Neural progenitor cell (in vitro differentiated cells): ENCODE data around the gene PPM1H. TPM values are rescaled to one million over a fixed set of nuclear protein-coding genes. Genes with fewer than 3 reads are reported as not detected.
A peak's percentile ranks its signal among the peaks of the same experiment; 100 is the strongest.

Experiments used
- DNase-seq: peaks from one replicate; pipeline ENCODE4 v3.0.0-alpha.2; 2016; ENCODE audit warnings: low spot score
- H2AFZ ChIP-seq: fragments of 200-600 bp; sonication (generic); replicated peaks from 2 replicates; pipeline ENCODE4 v1.6.1; 2016; ENCODE audit warnings: antibody characterized with exemption
- H3F3A ChIP-seq: fragments of 200-600 bp; sonication (generic); 2 replicates; pipeline ENCODE4 v1.6.1; 2016; ENCODE audit warnings: antibody characterized with exemption, low read depth
- H3K27ac ChIP-seq: fragments of 200-600 bp; sonication (generic); 2 replicates; pipeline ENCODE4 v1.5.1; 2016; ENCODE audit warnings: mild to moderate bottlenecking
- H3K27me3 ChIP-seq: fragments of 200-600 bp; sonication (generic); 2 replicates; pipeline ENCODE4 v1.6.1; 2016; ENCODE audit warnings: mild to moderate bottlenecking, moderate library complexity
- H3K36me3 ChIP-seq: fragments of 200-600 bp; sonication (generic); 2 replicates; pipeline ENCODE4 v1.5.1; 2016
- H3K4me1 ChIP-seq: fragments of 200-600 bp; sonication (generic); 2 replicates; pipeline ENCODE4 v1.6.1; 2016; ENCODE audit warnings: mixed run types
- H3K4me2 ChIP-seq: fragments of 200-600 bp; sonication (generic); 2 replicates; pipeline ENCODE4 v1.6.1; 2016
- H3K4me3 ChIP-seq: fragments of 200-600 bp; sonication (generic); 2 replicates; pipeline ENCODE4 v1.5.1; 2016
- H3K79me2 ChIP-seq: fragments of 200-600 bp; sonication (generic); 2 replicates; pipeline ENCODE4 v1.6.1; 2016; ENCODE audit warnings: low read depth
- H3K9ac ChIP-seq: fragments of 200-600 bp; sonication (generic); 2 replicates; pipeline ENCODE4 v1.6.1; 2016
- H3K9me3 ChIP-seq: fragments of 200-600 bp; sonication (generic); 2 replicates; pipeline ENCODE4 v1.5.1; 2016; ENCODE audit warnings: low read depth
- H4K20me1 ChIP-seq: fragments of 200-600 bp; sonication (generic); 2 replicates; pipeline ENCODE4 v1.6.1; 2016; ENCODE audit warnings: low read depth
- H3K27ac Mint-ChIP-seq: 3 replicates; pipeline ENCODE4 v1.8.0; 2021; ENCODE audit warnings: mixed read lengths
- H3K27me3 Mint-ChIP-seq: 2 replicates; pipeline ENCODE4 v1.8.0; 2022; ENCODE audit warnings: low read depth, mild to moderate bottlenecking, inconsistent platforms, moderate library complexity, mixed read lengths; ENCODE audit not compliant: insufficient read depth
- H3K36me3 Mint-ChIP-seq: 3 replicates; pipeline ENCODE4 v1.8.0; 2021; ENCODE audit warnings: mixed read lengths
- H3K4me1 Mint-ChIP-seq: 3 replicates; pipeline ENCODE4 v1.8.0; 2021; ENCODE audit warnings: mixed read lengths
- H3K4me3 Mint-ChIP-seq: 3 replicates; pipeline ENCODE4 v1.8.0; 2021; ENCODE audit warnings: mild to moderate bottlenecking, moderate library complexity, mixed read lengths
- H3K9me3 Mint-ChIP-seq: 3 replicates; pipeline ENCODE4 v1.8.0; 2020; ENCODE audit warnings: mixed read lengths
- EZH2 ChIP-seq: fragments of 200-600 bp; sonication (generic); IDR thresholded peaks from 2 replicates; pipeline ENCODE4 v1.6.1; 2017; ENCODE audit warnings: antibody characterized with exemption, mild to moderate bottlenecking, moderate library complexity
- EZH2phosphoT487 ChIP-seq: fragments of 200-600 bp; sonication (generic); IDR thresholded peaks from 2 replicates; pipeline ENCODE4 v1.6.1; 2017; ENCODE audit warnings: antibody characterized with exemption
- total RNA-seq: library from RNA; depleted of rRNA; stranded (reverse); fragments of >200 nt; gene quantifications from 2 replicates; pipeline ENCODE4 v1.2.3, GENCODE V29; 2015; ENCODE audit warnings: low replicate concordance
- TF ChIP-seq, protein P1 (sequence below): fragments of 200-600 bp; sonication (generic); IDR thresholded peaks from 2 replicates; pipeline ENCODE4 v1.5.1; 2017; ENCODE audit warnings: antibody characterized with exemption, mild to moderate bottlenecking

PPM1H gene
- total RNA-seq, 1 donor from 2014 or later = 4.6 TPM

DNA sequence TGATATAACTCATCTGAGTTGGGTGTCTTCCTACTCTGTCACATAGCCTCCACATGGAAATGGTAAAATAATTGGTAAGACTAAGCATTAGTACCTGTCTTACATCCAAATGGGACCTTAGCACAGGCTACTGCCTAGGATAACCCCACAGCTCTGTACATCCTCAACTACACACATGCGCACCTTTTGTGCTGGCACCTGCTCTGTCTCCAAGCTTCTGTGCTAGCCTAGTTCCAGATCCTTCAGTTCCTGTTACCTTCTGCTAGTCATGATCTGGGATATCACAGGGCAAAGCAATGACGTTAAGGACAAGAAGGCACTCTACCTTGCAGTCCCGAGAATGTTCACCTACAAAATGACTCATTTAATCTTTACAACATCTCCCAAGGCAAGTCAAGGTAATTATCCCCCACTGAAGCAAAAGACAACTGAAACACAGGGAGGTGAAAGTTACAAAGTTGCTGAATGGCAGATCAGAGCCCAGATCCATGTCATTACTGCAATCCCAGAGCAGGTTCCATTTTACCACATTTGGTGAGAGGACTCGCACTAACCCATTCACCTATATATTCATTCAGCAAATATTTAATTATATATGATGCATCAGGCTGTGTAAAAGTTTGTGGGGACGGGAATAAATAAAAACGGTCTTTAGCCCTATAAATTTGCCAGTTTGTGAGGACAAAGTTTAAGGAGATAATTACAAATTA lies 61.7 kb downstream of the PPM1H start:
- no peaks in the 10 kb centered on the region for H3K36me3 ChIP-seq
- Mint-ChIP-seq H3K27ac (no peak overlapping the region), H3K27me3 (peaks cover 3% of the 10 kb centered on the region), H3K36me3 (peaks cover 15% of the 10 kb centered on the region), H3K4me3 (no peak overlapping the region), H3K4me1 (peaks cover 8% of the 10 kb centered on the region), H3K9me3 (peaks cover 10% of the 10 kb centered on the region)
- H3K27ac ChIP-seq = no peak overlapping the region
- no peaks in the 10 kb centered on the region for H4K20me1 ChIP-seq
- TF ChIP-seq EZH2 (no peak), EZH2phosphoT487 (no peak)
- TF ChIP-seq, protein P1, sequence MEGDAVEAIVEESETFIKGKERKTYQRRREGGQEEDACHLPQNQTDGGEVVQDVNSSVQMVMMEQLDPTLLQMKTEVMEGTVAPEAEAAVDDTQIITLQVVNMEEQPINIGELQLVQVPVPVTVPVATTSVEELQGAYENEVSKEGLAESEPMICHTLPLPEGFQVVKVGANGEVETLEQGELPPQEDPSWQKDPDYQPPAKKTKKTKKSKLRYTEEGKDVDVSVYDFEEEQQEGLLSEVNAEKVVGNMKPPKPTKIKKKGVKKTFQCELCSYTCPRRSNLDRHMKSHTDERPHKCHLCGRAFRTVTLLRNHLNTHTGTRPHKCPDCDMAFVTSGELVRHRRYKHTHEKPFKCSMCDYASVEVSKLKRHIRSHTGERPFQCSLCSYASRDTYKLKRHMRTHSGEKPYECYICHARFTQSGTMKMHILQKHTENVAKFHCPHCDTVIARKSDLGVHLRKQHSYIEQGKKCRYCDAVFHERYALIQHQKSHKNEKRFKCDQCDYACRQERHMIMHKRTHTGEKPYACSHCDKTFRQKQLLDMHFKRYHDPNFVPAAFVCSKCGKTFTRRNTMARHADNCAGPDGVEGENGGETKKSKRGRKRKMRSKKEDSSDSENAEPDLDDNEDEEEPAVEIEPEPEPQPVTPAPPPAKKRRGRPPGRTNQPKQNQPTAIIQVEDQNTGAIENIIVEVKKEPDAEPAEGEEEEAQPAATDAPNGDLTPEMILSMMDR = no peak
- no peaks in the 10 kb centered on the region for H3K79me2 ChIP-seq
- no peaks in the 10 kb centered on the region for H3K4me1 ChIP-seq
- no peak overlapping the region for H3K9ac ChIP-seq
- no peak for DNase-seq
- H3K4me3 ChIP-seq = no peak overlapping the region
- H3K9me3 ChIP-seq = no peaks in the 10 kb centered on the region
- H3F3A ChIP-seq = no peaks in the 10 kb centered on the region
- no peak overlapping the region for H2AFZ ChIP-seq
- H3K27me3 ChIP-seq = no peaks in the 10 kb centered on the region
- no peak overlapping the region for H3K4me2 ChIP-seq

DNA sequence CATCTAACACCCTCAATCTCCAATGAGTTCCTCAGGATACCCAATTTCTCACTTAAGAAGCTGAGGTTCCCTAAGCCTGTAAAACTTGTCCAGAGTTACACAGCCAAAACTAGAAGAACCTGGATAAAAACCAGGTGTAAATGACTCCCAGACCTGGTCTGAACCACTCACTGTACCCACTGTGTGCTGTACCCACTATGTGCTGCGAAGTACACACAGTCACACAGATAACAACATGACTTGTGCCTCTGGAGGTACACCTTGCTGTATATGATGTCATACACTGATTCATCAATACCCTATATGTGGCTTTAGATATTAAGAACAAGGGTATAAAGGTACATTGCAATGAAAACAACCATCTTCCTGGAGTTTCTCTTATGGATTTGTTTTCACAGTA lies 66.1 kb downstream of the PPM1H start:
- peaks cover 5% of the 10 kb centered on the region for H3K36me3 Mint-ChIP-seq
- H3K9me3 Mint-ChIP-seq = peaks cover 7% of the 10 kb centered on the region
- no peak overlapping the region for H3K4me2 ChIP-seq
- H3K4me3 Mint-ChIP-seq = no peak overlapping the region
- TF ChIP-seq EZH2 (no peak), EZH2phosphoT487 (no peak)
- TF ChIP-seq, protein P1 = no peak
- no peak overlapping the region for H3K27ac Mint-ChIP-seq
- no peaks in the 10 kb centered on the region for H3K79me2 ChIP-seq
- H3K4me1 ChIP-seq = no peaks in the 10 kb centered on the region
- no peak overlapping the region for H3K4me3 ChIP-seq
- no peak overlapping the region for H2AFZ ChIP-seq
- no peaks in the 10 kb centered on the region for H3K27me3 ChIP-seq
- H3K36me3 ChIP-seq = no peaks in the 10 kb centered on the region
- no peak overlapping the region for H3K27ac ChIP-seq
- H3K27me3 Mint-ChIP-seq = peaks cover 5% of the 10 kb centered on the region
- no peak overlapping the region for H3K9ac ChIP-seq
- H3K9me3 ChIP-seq = no peaks in the 10 kb centered on the region
- DNase-seq = no peak
- H3F3A ChIP-seq = no peaks in the 10 kb centered on the region
- peaks cover 40% of the 10 kb centered on the region for H3K4me1 Mint-ChIP-seq
- H4K20me1 ChIP-seq = no peaks in the 10 kb centered on the region

DNA sequence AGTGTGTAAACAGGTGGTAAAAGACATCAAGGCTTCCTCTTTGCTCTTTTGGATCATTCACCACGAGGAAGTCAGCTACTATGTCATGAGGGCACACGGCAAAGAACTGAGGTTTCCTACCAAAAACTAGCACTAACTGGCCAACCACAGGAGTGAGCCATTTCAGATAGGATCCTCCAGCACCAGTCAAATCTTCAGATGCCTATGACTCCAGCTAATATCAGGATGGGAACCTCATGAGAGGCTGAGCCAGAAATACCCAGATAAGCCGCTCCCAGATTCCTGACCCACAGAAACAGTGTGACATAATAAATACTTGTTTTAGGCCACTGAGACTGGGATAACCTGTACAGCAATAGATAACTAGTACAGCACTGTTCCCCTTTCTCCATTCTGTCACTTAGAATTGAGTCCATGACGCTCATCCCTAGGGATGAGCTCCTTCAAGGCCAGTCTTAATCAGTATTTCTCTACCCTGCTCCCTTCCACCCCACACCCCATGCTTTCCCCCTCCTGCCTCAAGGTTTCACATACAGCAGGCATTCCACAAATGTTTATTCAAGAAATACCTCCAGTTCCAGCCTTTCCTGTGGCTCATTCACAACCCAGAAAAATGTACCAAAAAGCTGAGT lies 68.4 kb downstream of the PPM1H start:
- TF ChIP-seq EZH2 (no peak), EZH2phosphoT487 (no peak)
- TF ChIP-seq, protein P1 = no peak
- H3K27ac ChIP-seq = no peak overlapping the region
- peak overlapping the region; percentile 24 for H3K27ac Mint-ChIP-seq
- peaks cover 3% of the 10 kb centered on the region for H3K27me3 Mint-ChIP-seq
- H3K4me2 ChIP-seq = no peak overlapping the region
- H3K36me3 ChIP-seq = no peaks in the 10 kb centered on the region
- no peak for DNase-seq
- H3K9ac ChIP-seq = no peak overlapping the region
- no peaks in the 10 kb centered on the region for H4K20me1 ChIP-seq
- peaks cover 5% of the 10 kb centered on the region for H3K36me3 Mint-ChIP-seq
- H3K4me1 Mint-ChIP-seq = peaks cover 40% of the 10 kb centered on the region
- peaks cover 5% of the 10 kb centered on the region for H3K9me3 Mint-ChIP-seq
- H3K4me3 Mint-ChIP-seq = no peak overlapping the region
- H3K4me3 ChIP-seq = no peak overlapping the region
- H3K27me3 ChIP-seq = no peaks in the 10 kb centered on the region
- no peaks in the 10 kb centered on the region for H3K4me1 ChIP-seq
- no peak overlapping the region for H2AFZ ChIP-seq
- no peaks in the 10 kb centered on the region for H3K79me2 ChIP-seq
- H3K9me3 ChIP-seq = no peaks in the 10 kb centered on the region
- H3F3A ChIP-seq = no peaks in the 10 kb centered on the region
